Tibial nerve (tissue), 3 donors: ENCODE data around the gene BCAS1.

Source experiments
- POLR2A ChIP-seq, 2 donors: fragments of 450-650 bp; IDR thresholded peaks; one replicate each; pipeline ENCODE4 v1.6.1; 2017; ENCODE audit warnings: antibody characterized with exemption in 2 of 2, mild to moderate bottlenecking in 2 of 2, moderate library complexity in 2 of 2
- TF ChIP-seq, protein P1 (sequence below), 5 experiments: fragments of 200-600 bp in 3 of 5; fragments of 450-650 bp in 2 of 5; sonication (generic) in 3 of 5; IDR thresholded peaks; one replicate each; pipeline ENCODE4 v1.5.1; 2016 to 2019; ENCODE audit warnings: antibody characterized with exemption in 5 of 5, mild to moderate bottlenecking in 3 of 5, moderate library complexity in 2 of 5

DNA sequence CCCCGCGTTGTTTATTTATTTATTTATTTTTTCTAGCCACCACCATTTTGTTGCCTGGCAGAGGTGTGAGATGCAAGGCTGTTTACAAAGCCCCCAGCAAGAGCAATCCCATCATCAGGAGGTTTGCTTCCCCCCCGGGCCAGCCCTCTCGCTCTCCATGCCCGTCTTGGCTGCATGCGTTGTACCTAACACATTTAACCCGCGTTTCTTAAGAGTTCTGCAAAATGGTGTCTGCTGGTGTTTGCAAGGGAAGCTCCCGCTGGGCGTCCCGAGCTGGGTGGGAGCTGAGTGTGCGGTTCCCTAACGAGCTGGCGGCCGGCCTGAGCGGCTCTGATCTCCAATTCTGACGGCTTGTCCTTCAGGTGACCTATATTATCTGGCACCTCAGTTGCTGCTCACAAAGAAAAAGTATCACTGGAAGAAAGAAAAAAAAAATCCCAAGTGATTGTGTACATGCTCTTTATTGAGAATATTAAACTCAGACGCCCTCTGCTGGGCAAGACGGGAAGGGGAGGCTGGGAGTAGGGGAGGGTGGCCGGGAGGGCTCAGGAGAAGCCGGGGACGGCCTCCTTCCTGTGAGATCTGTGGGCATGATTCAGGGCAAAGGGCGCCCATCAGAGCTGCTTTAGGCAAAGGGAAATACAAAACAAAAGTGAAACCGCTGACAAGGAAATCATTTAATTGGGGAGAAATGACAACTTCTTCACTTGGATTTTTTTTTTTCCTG lies 154.8 kb downstream of the BCAS1 start:
- peak in 1 of 2 donors; percentile 22 for TF ChIP-seq POLR2A (IDR thresholded peaks at IDR 0.05)
- TF ChIP-seq, protein P1, sequence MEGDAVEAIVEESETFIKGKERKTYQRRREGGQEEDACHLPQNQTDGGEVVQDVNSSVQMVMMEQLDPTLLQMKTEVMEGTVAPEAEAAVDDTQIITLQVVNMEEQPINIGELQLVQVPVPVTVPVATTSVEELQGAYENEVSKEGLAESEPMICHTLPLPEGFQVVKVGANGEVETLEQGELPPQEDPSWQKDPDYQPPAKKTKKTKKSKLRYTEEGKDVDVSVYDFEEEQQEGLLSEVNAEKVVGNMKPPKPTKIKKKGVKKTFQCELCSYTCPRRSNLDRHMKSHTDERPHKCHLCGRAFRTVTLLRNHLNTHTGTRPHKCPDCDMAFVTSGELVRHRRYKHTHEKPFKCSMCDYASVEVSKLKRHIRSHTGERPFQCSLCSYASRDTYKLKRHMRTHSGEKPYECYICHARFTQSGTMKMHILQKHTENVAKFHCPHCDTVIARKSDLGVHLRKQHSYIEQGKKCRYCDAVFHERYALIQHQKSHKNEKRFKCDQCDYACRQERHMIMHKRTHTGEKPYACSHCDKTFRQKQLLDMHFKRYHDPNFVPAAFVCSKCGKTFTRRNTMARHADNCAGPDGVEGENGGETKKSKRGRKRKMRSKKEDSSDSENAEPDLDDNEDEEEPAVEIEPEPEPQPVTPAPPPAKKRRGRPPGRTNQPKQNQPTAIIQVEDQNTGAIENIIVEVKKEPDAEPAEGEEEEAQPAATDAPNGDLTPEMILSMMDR (IDR thresholded peaks at IDR 0.05) = peak; percentile 91 to 98 (median 92)
